Measurements from ENCODE around the gene USH1C.

USH1C gene

GRCh38 chr11:17559341-17560087, 15.3 kb upstream of the USH1C start:
- H3K27ac Mint-ChIP-seq, result no peak overlapping the region
- H3K36me3 Mint-ChIP-seq (ENCODE audit: low read depth), result no peaks in the 10 kb centered on the region
- H3K4me3 Mint-ChIP-seq, result no peak overlapping the region
- H3K27me3 Mint-ChIP-seq (ENCODE audit: low read depth), result peaks cover 11% of the 10 kb centered on the region
- no peaks in the 10 kb centered on the region for H3K9me3 Mint-ChIP-seq
- peaks cover 3% of the 10 kb centered on the region for H3K4me1 Mint-ChIP-seq (ENCODE audit: low read depth)

- Mint-ChIP-seq H3K4me1 (ENCODE audit: low read depth) (peaks cover 3% of the 10 kb centered on the region), H3K27ac (no peak overlapping the region), H3K9me3 (no peaks in the 10 kb centered on the region), H3K4me3 (no peak overlapping the region), H3K36me3 (ENCODE audit: low read depth) (no peaks in the 10 kb centered on the region), H3K27me3 (ENCODE audit: low read depth) (peaks cover 11% of the 10 kb centered on the region)
Observed at GRCh38 chr11:17558916-17559315, 14.7 kb upstream of the USH1C start.

- Mint-ChIP-seq H3K36me3 (ENCODE audit: low read depth) (no peaks in the 10 kb centered on the region), H3K27me3 (ENCODE audit: low read depth) (peaks cover 11% of the 10 kb centered on the region), H3K9me3 (no peaks in the 10 kb centered on the region), H3K4me3 (no peak overlapping the region), H3K4me1 (ENCODE audit: low read depth) (peaks cover 3% of the 10 kb centered on the region), H3K27ac (no peak overlapping the region)
Observed at GRCh38 chr11:17558025-17558780, 14.0 kb upstream of the USH1C start.

- H3K27me3 Mint-ChIP-seq (ENCODE audit: low read depth), result peaks cover 7% of the 10 kb centered on the region
- no peaks in the 10 kb centered on the region for H3K36me3 Mint-ChIP-seq (ENCODE audit: low read depth)
- no peaks in the 10 kb centered on the region for H3K4me1 Mint-ChIP-seq (ENCODE audit: low read depth)
- H3K4me3 Mint-ChIP-seq, result no peak overlapping the region
- H3K9me3 Mint-ChIP-seq, result no peaks in the 10 kb centered on the region
- no peak overlapping the region for H3K27ac Mint-ChIP-seq
Observed at GRCh38 chr11:17556999-17557398, 12.8 kb upstream of the USH1C start.

- Mint-ChIP-seq H3K27me3 (ENCODE audit: low read depth) (no peaks in the 10 kb centered on the region), H3K9me3 (no peaks in the 10 kb centered on the region), H3K27ac (no peak overlapping the region), H3K4me3 (no peak overlapping the region), H3K36me3 (ENCODE audit: low read depth) (no peaks in the 10 kb centered on the region), H3K4me1 (ENCODE audit: low read depth) (no peaks in the 10 kb centered on the region)
Observed at GRCh38 chr11:17554487-17554886, 10.3 kb upstream of the USH1C start.

GRCh38 chr11:17553249-17553546, 9.0 kb upstream of the USH1C start:
- H3K9me3 Mint-ChIP-seq, result no peaks in the 10 kb centered on the region
- H3K4me1 Mint-ChIP-seq (ENCODE audit: low read depth), result no peaks in the 10 kb centered on the region
- H3K27ac Mint-ChIP-seq, result no peak overlapping the region
- H3K36me3 Mint-ChIP-seq (ENCODE audit: low read depth), result no peaks in the 10 kb centered on the region
- no peak overlapping the region for H3K4me3 Mint-ChIP-seq
- H3K27me3 Mint-ChIP-seq (ENCODE audit: low read depth), result no peaks in the 10 kb centered on the region

- Mint-ChIP-seq H3K27ac (no peak overlapping the region), H3K36me3 (ENCODE audit: low read depth) (no peaks in the 10 kb centered on the region), H3K4me1 (ENCODE audit: low read depth) (no peaks in the 10 kb centered on the region), H3K9me3 (no peaks in the 10 kb centered on the region), H3K4me3 (no peak overlapping the region), H3K27me3 (ENCODE audit: low read depth) (peaks cover under 1% of the 10 kb centered on the region)
Observed at GRCh38 chr11:17552392-17553248, 8.4 kb upstream of the USH1C start.

- Mint-ChIP-seq H3K27ac (no peak overlapping the region), H3K4me3 (no peak overlapping the region), H3K36me3 (ENCODE audit: low read depth) (no peaks in the 10 kb centered on the region), H3K9me3 (no peaks in the 10 kb centered on the region), H3K27me3 (ENCODE audit: low read depth) (peaks cover 7% of the 10 kb centered on the region), H3K4me1 (ENCODE audit: low read depth) (peaks cover 1% of the 10 kb centered on the region)
Observed at GRCh38 chr11:17552041-17552355, 7.8 kb upstream of the USH1C start.

GRCh38 chr11:17551347-17552040, 7.3 kb upstream of the USH1C start:
- no peaks in the 10 kb centered on the region for H3K36me3 Mint-ChIP-seq (ENCODE audit: low read depth)
- H3K4me3 Mint-ChIP-seq, result no peak overlapping the region
- no peak overlapping the region for H3K27ac Mint-ChIP-seq
- H3K4me1 Mint-ChIP-seq (ENCODE audit: low read depth), result peaks cover 1% of the 10 kb centered on the region
- peaks cover 12% of the 10 kb centered on the region for H3K27me3 Mint-ChIP-seq (ENCODE audit: low read depth)
- no peaks in the 10 kb centered on the region for H3K9me3 Mint-ChIP-seq

GRCh38 chr11:17550450-17551346, 6.5 kb upstream of the USH1C start:
- peaks cover 18% of the 10 kb centered on the region for H3K27me3 Mint-ChIP-seq (ENCODE audit: low read depth)
- H3K9me3 Mint-ChIP-seq, result no peaks in the 10 kb centered on the region
- H3K36me3 Mint-ChIP-seq (ENCODE audit: low read depth), result no peaks in the 10 kb centered on the region
- no peak overlapping the region for H3K27ac Mint-ChIP-seq
- no peak overlapping the region for H3K4me3 Mint-ChIP-seq
- peaks cover 1% of the 10 kb centered on the region for H3K4me1 Mint-ChIP-seq (ENCODE audit: low read depth)

GRCh38 chr11:17548444-17548843, 4.2 kb upstream of the USH1C start:
- Mint-ChIP-seq H3K36me3 (ENCODE audit: low read depth) (no peaks in the 10 kb centered on the region), H3K4me1 (ENCODE audit: low read depth) (peaks cover 4% of the 10 kb centered on the region), H3K27ac (no peak overlapping the region), H3K27me3 (ENCODE audit: low read depth) (peaks cover 26% of the 10 kb centered on the region), H3K4me3 (no peak overlapping the region), H3K9me3 (no peaks in the 10 kb centered on the region)

- no peak overlapping the region for H3K4me3 Mint-ChIP-seq
- H3K9me3 Mint-ChIP-seq, result no peaks in the 10 kb centered on the region
- H3K36me3 Mint-ChIP-seq (ENCODE audit: low read depth), result no peaks in the 10 kb centered on the region
- H3K4me1 Mint-ChIP-seq (ENCODE audit: low read depth), result peaks cover 4% of the 10 kb centered on the region
- H3K27me3 Mint-ChIP-seq (ENCODE audit: low read depth), result peaks cover 26% of the 10 kb centered on the region
- no peak overlapping the region for H3K27ac Mint-ChIP-seq
Observed at GRCh38 chr11:17547932-17548331, 3.7 kb upstream of the USH1C start.

- H3K27ac Mint-ChIP-seq, result no peak within 1 kb of the TSS
- H3K4me1 Mint-ChIP-seq (ENCODE audit: low read depth), result peaks cover 4% of the 10 kb centered on the region
- peaks cover 33% of the 10 kb centered on the region for H3K27me3 Mint-ChIP-seq (ENCODE audit: low read depth)
- H3K36me3 Mint-ChIP-seq (ENCODE audit: low read depth), result no peaks in the 10 kb centered on the region
- no peak within 1 kb of the TSS for H3K4me3 Mint-ChIP-seq
- H3K9me3 Mint-ChIP-seq, result no peaks in the 10 kb centered on the region
Observed at GRCh38 chr11:17547051-17547577, 2.9 kb upstream of the USH1C start, which contains the start of gene OTOG. Gene OTOG, plus strand, starts transcription at chr11:17547259. Its CDS starts 114 bp downstream, at chr11:17547373.
